B cell (primary cell): ENCODE measurements around the gene TRIOBP.

Experiments used
- EZH2 ChIP-seq: IDR thresholded peaks from 2 replicates; pipeline ENCODE4 v1.6.1; 2012; ENCODE audit warnings: borderline replicate concordance, low read depth, mild to moderate bottlenecking, moderate library complexity, low read length; ENCODE audit not compliant: insufficient read depth, poor library complexity, severe bottlenecking
- TF ChIP-seq, protein P1 (sequence below): fragments of 200-600 bp; IDR thresholded peaks from one replicate; pipeline ENCODE4 v1.8.0; 2022; ENCODE audit warnings: antibody characterized with exemption, mild to moderate bottlenecking

DNA sequence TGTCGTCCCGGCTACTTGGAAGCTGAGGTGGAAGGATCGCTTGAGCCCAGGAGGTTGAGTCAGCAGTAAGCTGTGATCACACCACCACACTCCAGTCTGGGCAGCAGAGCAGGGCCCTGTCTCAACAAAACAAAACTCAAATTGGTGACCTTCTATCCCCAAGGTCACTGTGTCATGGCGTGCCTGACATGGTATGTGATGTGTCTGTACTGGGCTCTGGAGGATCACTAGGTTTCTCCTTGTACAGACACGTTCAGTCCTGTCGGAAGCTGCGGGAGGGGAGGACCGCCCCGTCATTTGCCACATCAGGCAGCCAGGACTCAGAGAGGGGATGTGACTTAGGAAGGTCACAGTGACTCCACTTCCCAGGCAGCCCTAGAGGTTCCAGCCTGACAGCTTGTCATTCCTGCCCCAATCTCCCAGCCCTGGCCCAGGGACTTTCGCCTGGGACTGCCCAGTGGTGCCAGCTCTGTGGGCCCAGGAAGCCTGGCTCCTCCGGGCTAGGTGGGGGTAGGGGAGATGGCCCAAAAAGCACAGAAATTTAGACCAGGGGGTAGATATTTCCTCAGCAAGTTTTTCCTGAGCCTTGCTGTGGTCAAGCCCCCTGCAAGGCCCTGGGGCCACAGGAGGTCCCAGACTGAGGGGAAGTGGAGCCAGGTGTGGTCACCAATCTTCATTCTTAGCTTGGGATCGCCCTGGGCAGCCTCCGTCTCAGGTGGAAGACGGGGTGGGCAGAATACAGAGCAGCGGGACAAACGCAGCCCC lies 53.2 kb downstream of the TRIOBP start:
- TF ChIP-seq EZH2 = no peak
- TF ChIP-seq, protein P1, sequence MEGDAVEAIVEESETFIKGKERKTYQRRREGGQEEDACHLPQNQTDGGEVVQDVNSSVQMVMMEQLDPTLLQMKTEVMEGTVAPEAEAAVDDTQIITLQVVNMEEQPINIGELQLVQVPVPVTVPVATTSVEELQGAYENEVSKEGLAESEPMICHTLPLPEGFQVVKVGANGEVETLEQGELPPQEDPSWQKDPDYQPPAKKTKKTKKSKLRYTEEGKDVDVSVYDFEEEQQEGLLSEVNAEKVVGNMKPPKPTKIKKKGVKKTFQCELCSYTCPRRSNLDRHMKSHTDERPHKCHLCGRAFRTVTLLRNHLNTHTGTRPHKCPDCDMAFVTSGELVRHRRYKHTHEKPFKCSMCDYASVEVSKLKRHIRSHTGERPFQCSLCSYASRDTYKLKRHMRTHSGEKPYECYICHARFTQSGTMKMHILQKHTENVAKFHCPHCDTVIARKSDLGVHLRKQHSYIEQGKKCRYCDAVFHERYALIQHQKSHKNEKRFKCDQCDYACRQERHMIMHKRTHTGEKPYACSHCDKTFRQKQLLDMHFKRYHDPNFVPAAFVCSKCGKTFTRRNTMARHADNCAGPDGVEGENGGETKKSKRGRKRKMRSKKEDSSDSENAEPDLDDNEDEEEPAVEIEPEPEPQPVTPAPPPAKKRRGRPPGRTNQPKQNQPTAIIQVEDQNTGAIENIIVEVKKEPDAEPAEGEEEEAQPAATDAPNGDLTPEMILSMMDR = no peak
